Mesenchymal stem cell (in vitro differentiated cells and primary cell): ENCODE measurements around the gene CUX1.

Experiments
- DNase-seq: peaks from one replicate; pipeline ENCODE4 v3.0.0-alpha.2; 2013
- H2AFZ ChIP-seq: one replicate; pipeline ENCODE4 v1.6.1; 2013; ENCODE audit warnings: low read depth, mild to moderate bottlenecking, control low read depth, inconsistent platforms, low read length, moderate library complexity
- H2AK5ac ChIP-seq: 2 replicates; pipeline ENCODE4 v1.6.1; 2013; ENCODE audit warnings: low read length, moderate library complexity, mild to moderate bottlenecking, inconsistent platforms; ENCODE audit not compliant: severe bottlenecking
- H2BK120ac ChIP-seq: one replicate; pipeline ENCODE4 v1.6.1; 2013; ENCODE audit warnings: low read depth, mild to moderate bottlenecking, inconsistent platforms, low read length, moderate library complexity
- H2BK12ac ChIP-seq, 2 experiments: one replicate each; pipeline ENCODE4 v1.6.1; 2013; ENCODE audit warnings: inconsistent platforms in 2 of 2, low read length in 2 of 2, mild to moderate bottlenecking in 2 of 2, moderate library complexity in 2 of 2, control low read depth in 1 of 2
- H2BK15ac ChIP-seq: one replicate; pipeline ENCODE4 v1.6.1; 2013; ENCODE audit warnings: mild to moderate bottlenecking, low read depth, inconsistent platforms; ENCODE audit not compliant: poor library complexity, severe bottlenecking
- H2BK5ac ChIP-seq: 2 replicates; pipeline ENCODE4 v1.6.1; 2013; ENCODE audit warnings: low read depth, mild to moderate bottlenecking, low read length, control low read depth, inconsistent platforms; ENCODE audit not compliant: poor library complexity, severe bottlenecking
- H3K14ac ChIP-seq, 2 experiments: one replicate each; pipeline ENCODE4 v1.6.1; 2013; ENCODE audit warnings: inconsistent platforms in 2 of 2, low read length in 2 of 2, control low read depth in 1 of 2, mild to moderate bottlenecking in 1 of 2, moderate library complexity in 1 of 2
- H3K18ac ChIP-seq, 2 experiments: one replicate each; pipeline ENCODE4 v1.6.1; 2013; ENCODE audit warnings: inconsistent platforms in 2 of 2, low read length in 2 of 2, control low read depth in 1 of 2, low read depth in 1 of 2, mild to moderate bottlenecking in 1 of 2
- H3K23ac ChIP-seq, 2 experiments: one replicate each; pipeline ENCODE4 v1.6.1; 2013; ENCODE audit warnings: inconsistent platforms in 2 of 2, low read length in 2 of 2, mild to moderate bottlenecking in 2 of 2, moderate library complexity in 2 of 2, control low read depth in 1 of 2
- H3K27ac ChIP-seq: 2 replicates; pipeline ENCODE4 v1.5.1; 2013; ENCODE audit warnings: mild to moderate bottlenecking, moderate library complexity, low read length, control low read depth, inconsistent platforms; ENCODE audit not compliant: poor library complexity, severe bottlenecking
- H3K27me3 ChIP-seq, 2 experiments: 2 replicates each; pipeline versions ENCODE4 v1.6.1 to v1.7.0; 2013; ENCODE audit warnings: low read length in 2 of 2, mild to moderate bottlenecking in 2 of 2, moderate library complexity in 2 of 2, control low read depth in 1 of 2, inconsistent platforms in 1 of 2; ENCODE audit not compliant: control insufficient read depth in 1 of 2, insufficient read depth in 1 of 2
- H3K36me3 ChIP-seq, 2 experiments: 2 replicates each; pipeline versions ENCODE4 v1.6.1 to v1.7.0; 2013; ENCODE audit warnings: low read length in 2 of 2, control low read depth in 1 of 2, inconsistent platforms in 1 of 2, low read depth in 1 of 2, mild to moderate bottlenecking in 1 of 2; ENCODE audit not compliant: insufficient read depth in 2 of 2, control insufficient read depth in 1 of 2
- H3K4ac ChIP-seq, 2 experiments: one replicate each; pipeline ENCODE4 v1.6.1; 2013; ENCODE audit warnings: inconsistent platforms in 2 of 2, low read length in 2 of 2, mild to moderate bottlenecking in 2 of 2, moderate library complexity in 2 of 2, control low read depth in 1 of 2, low read depth in 1 of 2
- H3K4me1 ChIP-seq: 2 replicates; pipeline ENCODE4 v1.6.1; 2013; ENCODE audit warnings: low read depth, low read length, control low read depth; ENCODE audit not compliant: control insufficient read depth, insufficient read depth
- H3K4me2 ChIP-seq: 2 replicates; pipeline ENCODE4 v1.6.1; 2013; ENCODE audit warnings: low read length, mild to moderate bottlenecking, inconsistent platforms; ENCODE audit not compliant: poor library complexity, severe bottlenecking
- H3K4me3 ChIP-seq, 2 experiments: 2 replicates each; pipeline versions ENCODE4 v1.5.1 to v1.7.0; 2013; ENCODE audit warnings: low read length in 2 of 2, mild to moderate bottlenecking in 2 of 2, control low read depth in 1 of 2, low read depth in 1 of 2; ENCODE audit not compliant: insufficient read depth in 1 of 2
- H3K79me1 ChIP-seq: replicated peaks from 2 replicates; pipeline ENCODE4 v1.6.1; 2013; ENCODE audit warnings: mild to moderate bottlenecking, control low read depth, low read length, inconsistent platforms; ENCODE audit not compliant: poor library complexity, severe bottlenecking
- H3K9ac ChIP-seq: 2 replicates; pipeline ENCODE4 v1.7.0; 2013; ENCODE audit warnings: mild to moderate bottlenecking, low read length, moderate library complexity
- H3K9me3 ChIP-seq: 2 replicates; pipeline ENCODE4 v1.7.0; 2013; ENCODE audit warnings: mild to moderate bottlenecking, low read length; ENCODE audit not compliant: control insufficient read depth
- H4K8ac ChIP-seq: one replicate; pipeline ENCODE4 v1.6.1; 2013; ENCODE audit warnings: inconsistent platforms, mild to moderate bottlenecking, low read length, moderate library complexity
- H4K91ac ChIP-seq: one replicate; pipeline ENCODE4 v1.6.1; 2013; ENCODE audit warnings: mild to moderate bottlenecking, low read length, inconsistent platforms
- WGBS: methylation state at CpG from one replicate; pipeline ENCODE4 v1.1.7; 2013; ENCODE audit warnings: mixed read lengths; 5-methylcytosine and 5-hydroxymethylcytosine counted together

Gene CUX1

DNA sequence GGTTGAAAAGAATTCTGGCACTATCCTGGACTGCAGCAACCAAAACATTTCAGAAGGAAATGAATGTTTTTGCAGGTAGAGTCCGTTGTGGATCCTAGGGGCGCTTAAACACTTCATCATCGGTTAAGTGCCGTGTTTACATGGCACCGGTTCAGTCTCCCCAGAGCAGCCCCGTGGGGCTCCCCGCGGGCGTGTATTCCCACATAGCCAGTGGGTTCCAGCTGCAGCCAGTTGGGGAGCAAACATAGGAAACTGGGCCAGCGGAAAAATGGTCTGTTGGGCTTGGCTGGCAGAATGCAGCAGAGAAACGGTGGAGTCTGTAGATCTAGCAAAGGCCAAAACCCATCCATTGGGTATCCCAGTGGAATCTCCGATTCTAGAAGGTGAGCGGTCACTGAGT, 356.2 kb downstream of the CUX1 start:
- no peak overlapping the region for H3K14ac ChIP-seq
- H4K8ac ChIP-seq: no peak overlapping the region
- no peak overlapping the region for H2BK5ac ChIP-seq
- H3K79me1 ChIP-seq: no peaks in the 10 kb centered on the region
- H3K9ac ChIP-seq: no peak overlapping the region
- WGBS: 84% methylated on average over 13 of the region's 13 CpGs
- H3K27me3 ChIP-seq: no peaks in the 10 kb centered on the region
- no peak overlapping the region for H2AK5ac ChIP-seq
- H3K18ac ChIP-seq: no peak overlapping the region
- no peak overlapping the region for H2BK15ac ChIP-seq
- no peak overlapping the region for H2BK12ac ChIP-seq
- no peaks in the 10 kb centered on the region for H3K9me3 ChIP-seq
- no peak overlapping the region for H3K4me2 ChIP-seq
- no peak overlapping the region for H2BK120ac ChIP-seq
- H2AFZ ChIP-seq: no peak overlapping the region
- no peak overlapping the region for H3K27ac ChIP-seq
- peaks cover 11% of the 10 kb centered on the region for H3K4me1 ChIP-seq
- no peak overlapping the region for H3K4ac ChIP-seq
- DNase-seq: no peak
- H3K36me3 ChIP-seq: peaks cover 21 to 37% of the 10 kb centered on the region in 2 experiments
- H3K4me3 ChIP-seq: no peak overlapping the region
- H3K23ac ChIP-seq: no peak overlapping the region
- no peak overlapping the region for H4K91ac ChIP-seq

DNA sequence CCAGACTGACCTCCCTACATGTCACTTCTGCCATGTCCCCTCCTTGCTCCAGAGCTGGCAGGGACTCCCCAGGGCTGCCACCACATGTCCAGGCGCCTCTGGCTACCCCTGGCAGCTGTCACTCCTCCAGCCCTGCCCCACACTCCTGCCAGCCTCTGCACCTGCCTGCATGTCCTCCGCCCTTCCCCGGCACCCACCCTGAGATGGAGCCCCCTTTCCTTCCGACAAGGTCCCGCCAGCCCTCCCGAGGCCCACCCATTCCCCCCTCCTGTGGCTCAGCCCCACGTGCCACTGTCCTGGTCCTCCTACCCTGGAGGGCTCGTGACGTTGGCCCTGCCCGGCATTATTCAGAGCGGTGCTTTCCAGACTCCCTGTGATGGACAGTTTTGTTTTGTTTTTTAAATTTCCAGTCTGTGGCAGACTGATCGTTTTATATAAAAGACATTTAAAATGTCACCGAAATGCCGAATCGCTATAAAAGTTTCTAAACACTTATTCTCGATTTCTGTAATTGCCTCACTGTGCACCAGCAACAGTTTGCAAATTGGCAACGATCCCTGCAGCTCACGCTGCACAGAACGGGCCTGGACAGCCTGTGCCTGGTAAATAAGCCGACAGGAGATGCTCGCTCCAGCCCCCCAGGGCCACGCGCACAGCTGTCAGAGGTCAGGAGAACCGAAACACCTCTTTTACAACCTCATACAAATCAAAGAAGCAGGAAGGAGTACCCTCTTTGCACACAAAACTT, 358.2 kb downstream of the CUX1 start:
- H2BK120ac ChIP-seq: no peak overlapping the region
- no peak overlapping the region for H2AFZ ChIP-seq
- H2BK5ac ChIP-seq: no peak overlapping the region
- H4K8ac ChIP-seq: peak overlapping the region; percentile 19
- no peak overlapping the region for H3K23ac ChIP-seq
- H2AK5ac ChIP-seq: no peak overlapping the region
- H3K4ac ChIP-seq: no peak overlapping the region
- peaks cover 1% of the 10 kb centered on the region for H3K4me1 ChIP-seq
- H4K91ac ChIP-seq: no peak overlapping the region
- H3K9ac ChIP-seq: no peak overlapping the region
- DNase-seq: no peak
- peaks cover 29 to 48% of the 10 kb centered on the region in 2 experiments for H3K36me3 ChIP-seq
- H3K18ac ChIP-seq: no peak overlapping the region
- no peak overlapping the region for H3K4me3 ChIP-seq
- 81% methylated on average over 24 of the region's 24 CpGs for WGBS
- H3K9me3 ChIP-seq: no peaks in the 10 kb centered on the region
- no peak overlapping the region for H3K27ac ChIP-seq
- no peaks in the 10 kb centered on the region for H3K79me1 ChIP-seq
- no peak overlapping the region for H3K4me2 ChIP-seq
- no peak overlapping the region for H2BK15ac ChIP-seq
- H2BK12ac ChIP-seq: no peak overlapping the region
- H3K14ac ChIP-seq: no peak overlapping the region
- no peaks in the 10 kb centered on the region for H3K27me3 ChIP-seq

GRCh38 chr7:102178410-102178809, 361.0 kb downstream of the CUX1 start:
- H3K4ac ChIP-seq: no peak overlapping the region
- H3K79me1 ChIP-seq: no peaks in the 10 kb centered on the region
- H2BK5ac ChIP-seq: no peak overlapping the region
- no peak overlapping the region for H3K9ac ChIP-seq
- no peak overlapping the region for H3K27ac ChIP-seq
- H3K4me1 ChIP-seq: no peaks in the 10 kb centered on the region
- H3K27me3 ChIP-seq: no peaks in the 10 kb centered on the region
- H3K18ac ChIP-seq: no peak overlapping the region
- no peak overlapping the region for H3K4me2 ChIP-seq
- H2BK12ac ChIP-seq: no peak overlapping the region
- WGBS: 96% methylated on average over 18 of the region's 18 CpGs
- H3K4me3 ChIP-seq: no peak overlapping the region
- no peak for DNase-seq
- no peak overlapping the region for H2AK5ac ChIP-seq
- H3K23ac ChIP-seq: no peak overlapping the region
- H4K8ac ChIP-seq: no peak overlapping the region
- no peak overlapping the region for H3K14ac ChIP-seq
- H4K91ac ChIP-seq: no peak overlapping the region
- H3K9me3 ChIP-seq: no peaks in the 10 kb centered on the region
- no peak overlapping the region for H2BK15ac ChIP-seq
- H3K36me3 ChIP-seq: peaks cover 29 to 49% of the 10 kb centered on the region in 2 experiments
- no peak overlapping the region for H2BK120ac ChIP-seq
- H2AFZ ChIP-seq: no peak overlapping the region

DNA sequence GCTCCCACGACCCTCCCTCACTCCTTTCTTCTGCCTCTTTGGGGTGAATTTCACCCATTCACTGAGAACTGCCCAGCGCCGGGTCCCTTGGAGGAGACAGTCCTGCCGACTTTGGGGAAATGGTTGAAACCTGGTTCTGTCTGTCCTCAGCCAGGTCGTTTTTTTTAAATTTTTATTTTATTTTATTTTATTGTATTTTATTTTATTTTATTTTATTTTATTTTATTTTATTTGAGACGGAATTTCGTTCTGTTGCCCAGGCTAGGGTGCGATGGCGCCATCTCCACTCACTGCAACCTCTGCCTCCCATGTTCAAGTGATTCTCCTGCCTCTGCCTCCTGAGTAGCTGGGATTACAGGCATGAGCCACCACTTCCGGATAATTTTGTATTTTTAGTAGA, 363.3 kb downstream of the CUX1 start:
- H2BK120ac ChIP-seq: no peak overlapping the region
- WGBS: 99% methylated on average over 8 of the region's 10 CpGs
- no peak overlapping the region for H2BK5ac ChIP-seq
- no peaks in the 10 kb centered on the region for H3K4me1 ChIP-seq
- no peak overlapping the region for H4K8ac ChIP-seq
- no peak overlapping the region for H2BK15ac ChIP-seq
- H3K18ac ChIP-seq: no peak overlapping the region
- no peaks in the 10 kb centered on the region for H3K9me3 ChIP-seq
- H3K4me2 ChIP-seq: no peak overlapping the region
- peaks cover 32 to 47% of the 10 kb centered on the region in 2 experiments for H3K36me3 ChIP-seq
- H3K9ac ChIP-seq: no peak overlapping the region
- no peak overlapping the region for H4K91ac ChIP-seq
- H2AFZ ChIP-seq: no peak overlapping the region
- no peak for DNase-seq
- no peak overlapping the region for H2BK12ac ChIP-seq
- H3K23ac ChIP-seq: no peak overlapping the region
- no peak overlapping the region for H3K14ac ChIP-seq
- H3K79me1 ChIP-seq: peaks cover 2% of the 10 kb centered on the region
- no peaks in the 10 kb centered on the region for H3K27me3 ChIP-seq
- no peak overlapping the region for H3K27ac ChIP-seq
- no peak overlapping the region for H2AK5ac ChIP-seq
- H3K4me3 ChIP-seq: no peak overlapping the region
- H3K4ac ChIP-seq: no peak overlapping the region
